Gastroesophageal sphincter (tissue), 4 donors: ENCODE data around the gene HERC2. TPM values are rescaled to one million over a fixed set of nuclear protein-coding genes. Genes with fewer than 3 reads are reported as not detected.

Experiments used
- ATAC-seq: fragments of 150-250 bp; one replicate; pipeline ENCODE4 v1.9.1; 2016; ENCODE audit warnings: mild to moderate bottlenecking, moderate library complexity
- H3K27ac ChIP-seq, 4 donors: fragments of 200-600 bp; sonication (generic) in 3 of 4; 1 replicate in 3 of 4; 2 replicates in 1 of 4; pipeline ENCODE4 v1.5.1; 2016 to 2019
- H3K27me3 ChIP-seq: fragments of 200-600 bp; sonication (generic); one replicate; pipeline ENCODE4 v1.5.1; 2019
- H3K36me3 ChIP-seq, 2 donors: fragments of 200-600 bp; sonication (generic); one replicate each; pipeline ENCODE4 v1.5.1; 2019; ENCODE audit warnings: control low read depth in 1 of 2
- H3K4me1 ChIP-seq, 3 donors: fragments of 200-600 bp; sonication (generic); 1 replicate in 2 of 3; 2 replicates in 1 of 3; pipeline ENCODE4 v1.5.1; 2016 to 2019; ENCODE audit warnings: control low read depth in 2 of 3
- H3K4me3 ChIP-seq, 2 donors: fragments of 200-600 bp; sonication (generic); one replicate each; pipeline ENCODE4 v1.5.1; 2019; ENCODE audit warnings: mild to moderate bottlenecking in 1 of 2, moderate library complexity in 1 of 2
- H3K9me3 ChIP-seq, 3 donors: fragments of 200-600 bp; sonication (generic); one replicate each; pipeline ENCODE4 v1.5.1; 2017 to 2019; ENCODE audit warnings: control low read depth in 2 of 3
- CTCF ChIP-seq, 4 experiments: fragments of 200-600 bp in 2 of 4; fragments of 450-650 bp in 2 of 4; sonication (generic) in 1 of 4; IDR thresholded peaks; one replicate each; pipeline ENCODE4 v1.5.1; 2017 to 2019; ENCODE audit warnings: antibody characterized with exemption in 4 of 4, mild to moderate bottlenecking in 2 of 4, moderate library complexity in 2 of 4
- EP300 ChIP-seq: sonication (generic); formaldehyde crosslinking; IDR thresholded peaks from one replicate; pipeline ENCODE4 v1.6.1; 2017; ENCODE audit warnings: antibody characterized with exemption, mild to moderate bottlenecking
- POLR2A ChIP-seq, 2 donors: fragments of 450-650 bp; IDR thresholded peaks; one replicate each; pipeline ENCODE4 v1.6.1; 2017; ENCODE audit warnings: antibody characterized with exemption in 2 of 2, mild to moderate bottlenecking in 2 of 2, moderate library complexity in 1 of 2
- POLR2AphosphoS5 ChIP-seq: sonication (generic); formaldehyde crosslinking; IDR thresholded peaks from one replicate; pipeline ENCODE4 v1.6.1; 2017; ENCODE audit warnings: antibody characterized with exemption
- WGBS, 2 donors: methylation state at CpG; one replicate each; pipeline ENCODE4 v1.1.5; 2018; ENCODE audit warnings: low coverage in 1 of 2; 5-methylcytosine and 5-hydroxymethylcytosine counted together
- total RNA-seq, 4 donors: library from RNA; depleted of rRNA; stranded (reverse); fragments of >200 nt; gene quantifications; one replicate each; pipeline ENCODE4 v1.1.0, GENCODE V29; 2016

The HERC2 gene
- total RNA-seq, 4 donors from 2014 or later: 38.6 to 94.6 (median 56.1) TPM

- peak; percentile 70 for ATAC-seq
- 28 to 30% methylated on average over 9 to 15 of the region's 15 CpGs for WGBS, 2 donors
- Histone ChIP-seq H3K4me3 (no peak overlapping the region), H3K9me3 (no peaks in the 10 kb centered on the region), H3K27ac (no peak overlapping the region), H3K36me3 (peaks cover 0 to 68% of the 10 kb centered on the region in 2 donors), H3K27me3 (no peaks in the 10 kb centered on the region), H3K4me1 (peaks cover 0 to 14% (median 0%) of the 10 kb centered on the region in 3 donors)
- TF ChIP-seq EP300 (no peak), CTCF (IDR thresholded peaks at IDR 0.05) (peak in 3 of 4 experiments; percentile 27 to 56 (median 39))
Measured at GRCh38 chr15:28191832-28192231, 130.1 kb downstream of the HERC2 start.

GRCh38 chr15:28190391-28191174, 131.4 kb downstream of the HERC2 start:
- H3K36me3 ChIP-seq: peaks cover 0 to 75% of the 10 kb centered on the region in 2 donors

GRCh38 chr15:28185148-28185895, 136.7 kb downstream of the HERC2 start:
- 75 to 80% methylated on average over 8 to 9 of the region's 9 CpGs for WGBS, 2 donors
- H3K4me3 ChIP-seq: no peak overlapping the region
- no peaks in the 10 kb centered on the region for H3K4me1 ChIP-seq
- H3K27me3 ChIP-seq: no peaks in the 10 kb centered on the region
- peaks cover 0 to 94% of the 10 kb centered on the region in 2 donors for H3K36me3 ChIP-seq
- no peak overlapping the region for H3K27ac ChIP-seq
- no peaks in the 10 kb centered on the region for H3K9me3 ChIP-seq
- no peak for ATAC-seq
- TF ChIP-seq POLR2AphosphoS5 (no peak), CTCF (IDR thresholded peaks at IDR 0.05) (no peak), EP300 (no peak), POLR2A (IDR thresholded peaks at IDR 0.05) (no peak)

More at GRCh38 chr15:28190391-28191174, 131.4 kb downstream of the HERC2 start:
- TF ChIP-seq POLR2AphosphoS5 (no peak), EP300 (no peak), CTCF (IDR thresholded peaks at IDR 0.05) (no peak), POLR2A (IDR thresholded peaks at IDR 0.05) (no peak)
- ATAC-seq: no peak
- Histone ChIP-seq H3K27ac (no peak overlapping the region), H3K4me1 (peaks cover 0 to 14% (median 0%) of the 10 kb centered on the region in 3 donors), H3K27me3 (no peaks in the 10 kb centered on the region), H3K9me3 (no peaks in the 10 kb centered on the region), H3K4me3 (no peak overlapping the region)
- 71 to 76% methylated on average over 3 to 7 of the region's 7 CpGs for WGBS, 2 donors

GRCh38 chr15:28184166-28184565, 137.8 kb downstream of the HERC2 start:
- Histone ChIP-seq H3K27ac (no peak overlapping the region), H3K27me3 (no peaks in the 10 kb centered on the region), H3K9me3 (no peaks in the 10 kb centered on the region), H3K4me3 (no peak overlapping the region), H3K36me3 (peaks cover 0 to 95% of the 10 kb centered on the region in 2 donors), H3K4me1 (no peaks in the 10 kb centered on the region)
- TF ChIP-seq POLR2A (IDR thresholded peaks at IDR 0.05) (no peak), CTCF (IDR thresholded peaks at IDR 0.05) (no peak), EP300 (no peak), POLR2AphosphoS5 (no peak)
- WGBS, 2 donors: 63 to 75% methylated on average over 2 of the region's 2 CpGs
- no peak for ATAC-seq
